SK-N-MC (cell line): ENCODE measurements around the gene COX4I2.

Experiments
- EZH2 ChIP-seq: fragments of 200-600 bp; sonication (generic); IDR thresholded peaks from one replicate; pipeline ENCODE4 v1.6.1; 2017; ENCODE audit warnings: antibody characterized with exemption
- FOXP2 ChIP-seq: optimal IDR thresholded peaks from 2 replicates; pipeline ENCODE3; 2011; ENCODE audit warnings: mild to moderate bottlenecking, moderate library complexity; ENCODE audit not compliant: insufficient read depth; ENCODE audit errors: extremely low read length, control extremely low read depth

DNA sequence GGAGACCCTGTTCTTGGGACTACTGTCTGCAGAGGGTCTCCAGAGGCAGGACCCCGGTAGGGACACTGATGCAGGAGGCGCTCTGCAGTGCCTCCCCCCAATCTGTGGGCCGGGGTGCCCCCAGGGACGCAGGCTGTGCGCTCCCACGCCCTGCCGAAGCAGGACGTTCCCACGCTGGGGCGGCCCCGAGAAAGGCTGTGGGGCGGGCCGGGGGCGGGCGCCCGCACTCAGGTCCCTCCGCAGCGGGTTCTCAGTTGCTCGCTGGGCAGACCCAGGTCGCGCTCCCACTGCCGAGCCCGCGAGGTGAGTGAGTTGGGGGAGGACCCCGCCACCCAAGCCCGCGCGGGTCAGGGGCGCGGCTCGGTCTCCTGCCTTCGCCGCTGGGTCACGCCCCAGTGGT, at the start of gene COX4I2:
- no peak for TF ChIP-seq EZH2
- TF ChIP-seq FOXP2: no peak
